Loucy (cell line): ENCODE measurements around the gene PXT1.

Experiments
- H2AFZ ChIP-seq: fragments of 200-600 bp; sonication (generic); 2 replicates; pipeline ENCODE4 v1.6.0; 2016; ENCODE audit warnings: antibody characterized with exemption, mild to moderate bottlenecking, low read length, moderate library complexity
- H3F3A ChIP-seq: fragments of 200-600 bp; 2 replicates; pipeline ENCODE4 v1.6.0; 2016; ENCODE audit warnings: antibody characterized with exemption, low read depth, mild to moderate bottlenecking
- H3K27me3 ChIP-seq: fragments of 200-600 bp; sonication (generic); 2 replicates; pipeline ENCODE4 v1.6.1; 2014; ENCODE audit warnings: low read length, mild to moderate bottlenecking; ENCODE audit not compliant: insufficient read depth, poor library complexity, severe bottlenecking
- H3K36me3 ChIP-seq: fragments of 200-600 bp; sonication (generic); 2 replicates; pipeline ENCODE4 v1.6.1; 2016; ENCODE audit warnings: low read length; ENCODE audit not compliant: insufficient read depth
- H3K4me1 ChIP-seq: fragments of 200-600 bp; sonication (generic); 2 replicates; pipeline ENCODE4 v1.5.1; 2014; ENCODE audit warnings: low read length, mild to moderate bottlenecking; ENCODE audit not compliant: insufficient read depth, poor library complexity, severe bottlenecking
- H3K4me2 ChIP-seq: fragments of 200-600 bp; sonication (generic); 2 replicates; pipeline ENCODE4 v1.6.0; 2014; ENCODE audit warnings: antibody characterized with exemption, low read length, low read depth, mild to moderate bottlenecking; ENCODE audit not compliant: poor library complexity, severe bottlenecking
- H3K4me3 ChIP-seq: fragments of 200-600 bp; sonication (generic); 2 replicates; pipeline ENCODE4 v1.5.1; 2014; ENCODE audit warnings: low read length, mild to moderate bottlenecking, mixed read lengths; ENCODE audit not compliant: poor library complexity, severe bottlenecking
- H3K79me2 ChIP-seq: fragments of 200-600 bp; sonication (generic); 2 replicates; pipeline ENCODE4 v1.6.1; 2014; ENCODE audit warnings: low read length; ENCODE audit not compliant: insufficient read depth
- H3K9ac ChIP-seq: fragments of 200-600 bp; sonication (generic); 2 replicates; pipeline ENCODE4 v1.6.0; 2014; ENCODE audit warnings: mild to moderate bottlenecking, low read depth, low read length, moderate library complexity; ENCODE audit not compliant: poor library complexity, severe bottlenecking
- H3K9me2 ChIP-seq: fragments of 200-600 bp; sonication (generic); replicated peaks from 2 replicates; pipeline ENCODE4 v1.6.1; 2016; ENCODE audit warnings: low read depth, low read length, mixed read lengths
- H3K9me3 ChIP-seq: fragments of 200-600 bp; sonication (generic); 2 replicates; pipeline ENCODE4 v1.6.1; 2014; ENCODE audit warnings: mild to moderate bottlenecking, antibody characterized with exemption, low read length, low read depth; ENCODE audit not compliant: insufficient read depth
- H4K20me1 ChIP-seq: fragments of 200-600 bp; sonication (generic); 2 replicates; pipeline ENCODE4 v1.6.0; 2014; ENCODE audit warnings: antibody characterized with exemption, low read length, mild to moderate bottlenecking; ENCODE audit not compliant: insufficient read depth, poor library complexity, severe bottlenecking
- EZH2phosphoT487 ChIP-seq: fragments of 200-600 bp; IDR thresholded peaks from 2 replicates; pipeline ENCODE4 v1.6.1; 2018; ENCODE audit warnings: antibody characterized with exemption, mild to moderate bottlenecking, moderate library complexity, borderline replicate concordance
- TF ChIP-seq, protein P1 (sequence below): fragments of 200-600 bp; sonication (generic); conservative IDR thresholded peaks from 2 replicates; pipeline ENCODE4 v1.5.1; 2014; ENCODE audit warnings: mild to moderate bottlenecking, antibody characterized with exemption, low read length

The PXT1 gene

DNA sequence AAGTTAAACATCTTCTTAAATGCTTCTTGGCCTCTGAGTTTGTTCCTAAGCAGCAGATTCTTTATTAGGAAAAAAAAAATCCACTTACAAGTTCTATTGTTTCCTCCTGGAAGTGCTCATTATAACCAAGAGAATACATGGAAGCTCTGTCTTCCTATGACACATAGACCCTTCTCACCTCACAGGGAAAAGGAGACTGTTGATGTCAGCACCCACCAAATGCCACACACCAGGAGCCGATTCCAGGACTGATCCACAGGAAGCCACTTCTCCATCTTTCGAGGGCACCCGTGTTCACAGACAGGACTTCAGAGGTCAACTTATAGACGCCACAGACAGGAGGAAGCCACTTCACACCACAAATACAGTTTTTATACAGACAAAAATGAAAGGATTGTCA is 92.6 kb downstream of the PXT1 start:
- Histone ChIP-seq H2AFZ (no peak overlapping the region), H3K79me2 (no peaks in the 10 kb centered on the region), H3K4me3 (no peak overlapping the region), H3K4me2 (no peak overlapping the region), H3K27me3 (no peaks in the 10 kb centered on the region), H3K4me1 (peaks cover 9% of the 10 kb centered on the region), H3K9me2 (no peaks in the 10 kb centered on the region), H3K9me3 (no peaks in the 10 kb centered on the region), H3F3A (no peaks in the 10 kb centered on the region), H3K36me3 (no peaks in the 10 kb centered on the region), H4K20me1 (no peaks in the 10 kb centered on the region), H3K9ac (no peak overlapping the region)
- no peak for TF ChIP-seq EZH2phosphoT487
- TF ChIP-seq, protein P1, sequence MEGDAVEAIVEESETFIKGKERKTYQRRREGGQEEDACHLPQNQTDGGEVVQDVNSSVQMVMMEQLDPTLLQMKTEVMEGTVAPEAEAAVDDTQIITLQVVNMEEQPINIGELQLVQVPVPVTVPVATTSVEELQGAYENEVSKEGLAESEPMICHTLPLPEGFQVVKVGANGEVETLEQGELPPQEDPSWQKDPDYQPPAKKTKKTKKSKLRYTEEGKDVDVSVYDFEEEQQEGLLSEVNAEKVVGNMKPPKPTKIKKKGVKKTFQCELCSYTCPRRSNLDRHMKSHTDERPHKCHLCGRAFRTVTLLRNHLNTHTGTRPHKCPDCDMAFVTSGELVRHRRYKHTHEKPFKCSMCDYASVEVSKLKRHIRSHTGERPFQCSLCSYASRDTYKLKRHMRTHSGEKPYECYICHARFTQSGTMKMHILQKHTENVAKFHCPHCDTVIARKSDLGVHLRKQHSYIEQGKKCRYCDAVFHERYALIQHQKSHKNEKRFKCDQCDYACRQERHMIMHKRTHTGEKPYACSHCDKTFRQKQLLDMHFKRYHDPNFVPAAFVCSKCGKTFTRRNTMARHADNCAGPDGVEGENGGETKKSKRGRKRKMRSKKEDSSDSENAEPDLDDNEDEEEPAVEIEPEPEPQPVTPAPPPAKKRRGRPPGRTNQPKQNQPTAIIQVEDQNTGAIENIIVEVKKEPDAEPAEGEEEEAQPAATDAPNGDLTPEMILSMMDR, result no peak

DNA sequence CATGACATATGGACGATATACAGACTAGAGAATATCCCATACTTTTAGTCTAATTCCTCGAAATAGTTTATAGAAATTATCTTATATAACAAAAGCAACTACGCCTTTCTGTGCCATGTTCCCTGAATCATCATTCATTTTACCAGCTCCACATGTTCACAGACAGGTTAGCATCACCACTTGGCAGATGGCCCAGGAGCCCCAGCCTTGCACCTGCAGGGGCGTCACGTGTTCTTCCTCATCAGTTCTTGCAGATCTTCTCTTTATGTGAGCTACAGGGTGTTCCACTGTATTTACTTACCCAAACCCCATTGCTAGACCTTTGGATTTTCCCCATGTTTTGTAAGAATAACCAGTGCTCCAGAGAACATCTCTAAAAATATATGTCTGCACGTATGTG is 93.4 kb downstream of the PXT1 start:
- Histone ChIP-seq H3K9me2 (no peaks in the 10 kb centered on the region), H3K4me1 (peaks cover 9% of the 10 kb centered on the region)

DNA sequence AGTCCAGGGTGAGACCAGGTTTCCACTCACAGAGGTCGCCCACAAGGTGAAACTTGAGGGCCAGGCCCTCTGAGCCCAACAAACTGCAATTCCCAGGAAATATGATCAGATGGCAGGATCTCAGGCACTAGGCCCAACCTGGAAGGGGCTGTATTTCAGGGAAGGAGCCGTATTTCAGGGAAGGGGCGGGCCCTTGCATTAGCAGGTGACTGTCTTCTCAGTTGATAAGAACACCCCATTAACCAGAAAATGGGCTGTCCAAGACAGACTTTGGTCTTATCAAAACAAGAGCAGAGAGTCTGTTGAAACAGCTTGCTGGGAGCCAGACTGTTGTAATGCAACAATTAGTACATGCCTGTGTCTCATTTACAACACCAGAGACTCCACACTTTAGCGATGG is 95.0 kb downstream of the PXT1 start:
- Histone ChIP-seq H3K4me1 (peaks cover 9% of the 10 kb centered on the region), H4K20me1 (no peaks in the 10 kb centered on the region), H3K79me2 (no peaks in the 10 kb centered on the region), H3K36me3 (no peaks in the 10 kb centered on the region), H3K9me2 (no peaks in the 10 kb centered on the region), H3F3A (no peaks in the 10 kb centered on the region), H2AFZ (no peak overlapping the region), H3K4me3 (no peak overlapping the region), H3K4me2 (no peak overlapping the region), H3K9me3 (no peaks in the 10 kb centered on the region), H3K9ac (no peak overlapping the region), H3K27me3 (no peaks in the 10 kb centered on the region)
- no peak for TF ChIP-seq EZH2phosphoT487

More for the DNA sequence above, 93.4 kb downstream of the PXT1 start:
- Histone ChIP-seq H3K9me3 (no peaks in the 10 kb centered on the region), H3K9ac (no peak overlapping the region), H3F3A (no peaks in the 10 kb centered on the region), H3K36me3 (no peaks in the 10 kb centered on the region), H3K79me2 (no peaks in the 10 kb centered on the region), H4K20me1 (no peaks in the 10 kb centered on the region), H3K4me3 (no peak overlapping the region), H2AFZ (no peak overlapping the region), H3K4me2 (no peak overlapping the region), H3K27me3 (no peaks in the 10 kb centered on the region)
- TF ChIP-seq EZH2phosphoT487, result no peak
- TF ChIP-seq, protein P1, result no peak

DNA sequence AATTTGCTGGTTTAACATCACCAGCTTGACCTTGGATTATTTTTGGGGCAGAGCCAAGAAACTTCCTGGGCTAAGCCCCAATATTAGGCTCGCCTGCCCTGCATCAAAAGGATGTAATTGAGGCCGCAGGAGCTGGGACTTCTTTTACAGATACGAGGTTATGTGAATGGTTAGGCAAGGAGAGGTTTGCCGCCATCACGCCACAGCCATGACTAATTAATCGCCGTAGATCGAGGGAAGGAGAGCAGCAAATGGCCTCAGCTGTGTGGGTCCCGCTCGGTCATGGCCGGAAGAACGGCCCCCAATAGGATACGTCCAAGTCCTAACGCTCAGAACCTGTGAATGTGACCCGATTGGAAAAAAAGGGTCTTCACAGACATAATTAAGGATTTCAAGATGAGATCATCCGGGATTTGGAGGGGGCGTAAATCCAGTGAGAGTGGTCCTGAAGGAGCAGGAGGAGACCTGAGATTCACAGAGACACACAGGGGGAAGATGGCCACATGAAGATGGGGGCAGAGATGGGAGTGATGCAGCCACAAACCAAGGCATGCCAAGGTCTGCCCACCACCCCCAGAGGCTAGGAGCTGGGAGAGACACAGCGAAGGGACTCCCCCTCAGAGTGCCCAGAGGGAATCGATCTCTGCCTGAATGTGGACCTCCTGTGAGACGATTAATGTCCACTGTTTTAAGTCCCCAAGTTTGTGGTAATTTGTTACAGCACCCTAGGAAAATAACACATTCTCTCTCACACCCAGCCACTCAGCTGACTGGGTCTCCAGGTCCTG is 96.0 kb downstream of the PXT1 start:
- Histone ChIP-seq H3K9ac (no peak overlapping the region), H2AFZ (no peak overlapping the region), H3K9me3 (no peaks in the 10 kb centered on the region), H3K79me2 (no peaks in the 10 kb centered on the region), H3K4me2 (no peak overlapping the region), H4K20me1 (no peaks in the 10 kb centered on the region), H3K36me3 (no peaks in the 10 kb centered on the region), H3F3A (no peaks in the 10 kb centered on the region), H3K4me1 (peaks cover 9% of the 10 kb centered on the region), H3K4me3 (no peak overlapping the region), H3K27me3 (no peaks in the 10 kb centered on the region), H3K9me2 (no peaks in the 10 kb centered on the region)
- TF ChIP-seq, protein P1, result no peak
- TF ChIP-seq EZH2phosphoT487, result no peak
